WTC11 (cell line): ENCODE measurements around the gene INVS.

Experiments used
- CTCF ChIP-seq: fragments of 200-600 bp; IDR thresholded peaks from 2 replicates; pipeline ENCODE4 v1.8.0; 2022; ENCODE audit warnings: antibody characterized with exemption
- HMGXB4 ChIP-seq: sonication (generic); formaldehyde crosslinking; IDR thresholded peaks from 2 replicates; pipeline ENCODE4 v1.8.1; 2023; ENCODE audit warnings: mild to moderate bottlenecking, moderate library complexity, missing genetic modification reagents
- IRF2 ChIP-seq: sonication (generic); formaldehyde crosslinking; IDR thresholded peaks from 2 replicates; pipeline ENCODE4 v1.8.0; 2022; ENCODE audit warnings: low read depth, missing genetic modification reagents, borderline replicate concordance
- JUN ChIP-seq: sonication (generic); formaldehyde crosslinking; IDR thresholded peaks from 2 replicates; pipeline ENCODE4 v1.8.0; 2023; ENCODE audit warnings: mild to moderate bottlenecking, missing genetic modification reagents
- MAX ChIP-seq: sonication (generic); formaldehyde crosslinking; IDR thresholded peaks from 2 replicates; pipeline ENCODE4 v1.8.0; 2022; ENCODE audit warnings: mild to moderate bottlenecking, missing genetic modification reagents
- NFE2L1 ChIP-seq: sonication (generic); formaldehyde crosslinking; IDR thresholded peaks from 2 replicates; pipeline ENCODE4 v1.8.1; 2023; ENCODE audit warnings: missing genetic modification reagents
- SMAD3 ChIP-seq: sonication (generic); formaldehyde crosslinking; IDR thresholded peaks from 2 replicates; pipeline ENCODE4 v1.8.0; 2022; ENCODE audit warnings: missing genetic modification reagents, mild to moderate bottlenecking, borderline replicate concordance
- SP1 ChIP-seq: sonication (generic); formaldehyde crosslinking; conservative IDR thresholded peaks from 2 replicates; pipeline ENCODE4 v1.8.1; 2022; ENCODE audit warnings: missing genetic modification reagents
- TEAD4 ChIP-seq: sonication (generic); formaldehyde crosslinking; IDR thresholded peaks from 2 replicates; pipeline ENCODE4 v1.8.0; 2022; ENCODE audit warnings: mild to moderate bottlenecking, missing genetic modification reagents
- ZMAT4 ChIP-seq: fragments of 250-450 bp; sonication (Bioruptor Pico); IDR thresholded peaks from 2 replicates; pipeline ENCODE4 v1.9.0; 2021; ENCODE audit warnings: mild to moderate bottlenecking
- ZNF138 ChIP-seq: sonication (generic); formaldehyde crosslinking; conservative IDR thresholded peaks from 2 replicates; pipeline ENCODE4 v1.8.1; 2022; ENCODE audit warnings: mild to moderate bottlenecking, moderate library complexity, missing genetic modification reagents
- ZNF396 ChIP-seq: fragments of 250-450 bp; sonication (Bioruptor Pico); IDR thresholded peaks from 2 replicates; pipeline ENCODE4 v1.8.0; 2021; ENCODE audit warnings: mild to moderate bottlenecking, moderate library complexity, borderline replicate concordance

- TF ChIP-seq CTCF (no peak), ZNF138 (no peak), ZMAT4 (no peak), MAX (CRISPR knock-in tag) (no peak), HMGXB4 (CRISPR knock-in tag) (no peak), NFE2L1 (CRISPR knock-in tag) (no peak), IRF2 (CRISPR knock-in tag) (no peak), JUN (CRISPR knock-in tag) (no peak), SMAD3 (no peak), ZNF396 (no peak), TEAD4 (CRISPR knock-in tag) (no peak), SP1 (no peak)
Observed at GRCh38 chr9:100229136-100229535, 130.1 kb downstream of the INVS start.
